Loucy (cell line): ENCODE results near the gene MAT2B.
A peak's percentile ranks its signal among the peaks of the same experiment; 100 is the strongest.

Source experiments
- H2AFZ ChIP-seq: fragments of 200-600 bp; sonication (generic); 2 replicates; pipeline ENCODE4 v1.6.0; 2016; ENCODE audit warnings: antibody characterized with exemption, mild to moderate bottlenecking, low read length, moderate library complexity
- H3F3A ChIP-seq: fragments of 200-600 bp; 2 replicates; pipeline ENCODE4 v1.6.0; 2016; ENCODE audit warnings: antibody characterized with exemption, low read depth, mild to moderate bottlenecking
- H3K27me3 ChIP-seq: fragments of 200-600 bp; sonication (generic); 2 replicates; pipeline ENCODE4 v1.6.1; 2014; ENCODE audit warnings: low read length, mild to moderate bottlenecking; ENCODE audit not compliant: insufficient read depth, poor library complexity, severe bottlenecking
- H3K36me3 ChIP-seq: fragments of 200-600 bp; sonication (generic); 2 replicates; pipeline ENCODE4 v1.6.1; 2016; ENCODE audit warnings: low read length; ENCODE audit not compliant: insufficient read depth
- H3K4me1 ChIP-seq: fragments of 200-600 bp; sonication (generic); 2 replicates; pipeline ENCODE4 v1.5.1; 2014; ENCODE audit warnings: low read length, mild to moderate bottlenecking; ENCODE audit not compliant: insufficient read depth, poor library complexity, severe bottlenecking
- H3K4me2 ChIP-seq: fragments of 200-600 bp; sonication (generic); 2 replicates; pipeline ENCODE4 v1.6.0; 2014; ENCODE audit warnings: antibody characterized with exemption, low read length, low read depth, mild to moderate bottlenecking; ENCODE audit not compliant: poor library complexity, severe bottlenecking
- H3K4me3 ChIP-seq: fragments of 200-600 bp; sonication (generic); 2 replicates; pipeline ENCODE4 v1.5.1; 2014; ENCODE audit warnings: low read length, mild to moderate bottlenecking, mixed read lengths; ENCODE audit not compliant: poor library complexity, severe bottlenecking
- H3K79me2 ChIP-seq: fragments of 200-600 bp; sonication (generic); 2 replicates; pipeline ENCODE4 v1.6.1; 2014; ENCODE audit warnings: low read length; ENCODE audit not compliant: insufficient read depth
- H3K9ac ChIP-seq: fragments of 200-600 bp; sonication (generic); 2 replicates; pipeline ENCODE4 v1.6.0; 2014; ENCODE audit warnings: mild to moderate bottlenecking, low read depth, low read length, moderate library complexity; ENCODE audit not compliant: poor library complexity, severe bottlenecking
- H3K9me2 ChIP-seq: fragments of 200-600 bp; sonication (generic); replicated peaks from 2 replicates; pipeline ENCODE4 v1.6.1; 2016; ENCODE audit warnings: low read depth, low read length, mixed read lengths
- H3K9me3 ChIP-seq: fragments of 200-600 bp; sonication (generic); 2 replicates; pipeline ENCODE4 v1.6.1; 2014; ENCODE audit warnings: mild to moderate bottlenecking, antibody characterized with exemption, low read length, low read depth; ENCODE audit not compliant: insufficient read depth
- H4K20me1 ChIP-seq: fragments of 200-600 bp; sonication (generic); 2 replicates; pipeline ENCODE4 v1.6.0; 2014; ENCODE audit warnings: antibody characterized with exemption, low read length, mild to moderate bottlenecking; ENCODE audit not compliant: insufficient read depth, poor library complexity, severe bottlenecking
- CTCF ChIP-seq: fragments of 200-600 bp; sonication (generic); conservative IDR thresholded peaks from 2 replicates; pipeline ENCODE4 v1.5.1; 2014; ENCODE audit warnings: mild to moderate bottlenecking, antibody characterized with exemption, low read length
- EZH2phosphoT487 ChIP-seq: fragments of 200-600 bp; IDR thresholded peaks from 2 replicates; pipeline ENCODE4 v1.6.1; 2018; ENCODE audit warnings: antibody characterized with exemption, mild to moderate bottlenecking, moderate library complexity, borderline replicate concordance

The MAT2B gene

GRCh38 chr5:163460562-163461171 is 44.8 kb upstream of the MAT2B start, which contains the start of gene HMMR:
Gene HMMR, plus strand, starts transcription at chr5:163460632. Its CDS starts 61 bp downstream, at chr5:163460693.
- Histone ChIP-seq H4K20me1 (peaks cover 10% of the 10 kb centered on the region), H3F3A (no peaks in the 10 kb centered on the region), H3K9ac (peak within 1 kb of the TSS; percentile 98), H3K79me2 (peaks cover 79% of the 10 kb centered on the region), H3K9me3 (no peaks in the 10 kb centered on the region), H3K4me3 (peak within 1 kb of the TSS; percentile 98), H3K27me3 (no peaks in the 10 kb centered on the region), H2AFZ (peak within 1 kb of the TSS; percentile 81), H3K4me1 (peaks cover 16% of the 10 kb centered on the region), H3K9me2 (no peaks in the 10 kb centered on the region), H3K36me3 (no peaks in the 10 kb centered on the region), H3K4me2 (peak within 1 kb of the TSS; percentile 86)
- TF ChIP-seq EZH2phosphoT487: no peak
- TF ChIP-seq CTCF: no peak

- peak overlapping the region; percentile 78 for H3K4me3 ChIP-seq
- peaks cover 5% of the 10 kb centered on the region for H4K20me1 ChIP-seq
- H3K27me3 ChIP-seq: no peaks in the 10 kb centered on the region
- peak overlapping the region; percentile 86 for H3K4me2 ChIP-seq
- no peaks in the 10 kb centered on the region for H3F3A ChIP-seq
- H3K9ac ChIP-seq: peak overlapping the region; percentile 52
- H3K9me2 ChIP-seq: no peaks in the 10 kb centered on the region
- H3K4me1 ChIP-seq: peaks cover 19% of the 10 kb centered on the region
- no peaks in the 10 kb centered on the region for H3K9me3 ChIP-seq
- H3K36me3 ChIP-seq: 0 out of 2 replicates have a peak, but pooled peaks cover 5% of the 10 kb centered on the region
- peaks cover 74% of the 10 kb centered on the region for H3K79me2 ChIP-seq
- no peak for TF ChIP-seq CTCF
- TF ChIP-seq EZH2phosphoT487: no peak
- H2AFZ ChIP-seq: no peak overlapping the region
These were observed 42.4 kb upstream of the MAT2B start for GRCh38 chr5:163463063-163463435.

GRCh38 chr5:163467682-163468081 is 37.7 kb upstream of the MAT2B start:
- no peaks in the 10 kb centered on the region for H3F3A ChIP-seq
- H3K9me2 ChIP-seq: no peaks in the 10 kb centered on the region
- H3K4me2 ChIP-seq: peak overlapping the region; percentile 34
- H3K4me3 ChIP-seq: no peak overlapping the region
- H3K4me1 ChIP-seq: peaks cover 12% of the 10 kb centered on the region
- H2AFZ ChIP-seq: no peak overlapping the region
- no peak overlapping the region for H3K9ac ChIP-seq
- peaks cover 21% of the 10 kb centered on the region; the same call in 1 of the 2 replicates for H3K36me3 ChIP-seq
- H3K9me3 ChIP-seq: no peaks in the 10 kb centered on the region
- H3K27me3 ChIP-seq: no peaks in the 10 kb centered on the region
- TF ChIP-seq CTCF: no peak
- no peak for TF ChIP-seq EZH2phosphoT487
- H4K20me1 ChIP-seq: no peaks in the 10 kb centered on the region
- H3K79me2 ChIP-seq: peaks cover 42% of the 10 kb centered on the region
